ENCODE measurements around the gene UBXN4.

GRCh38 chr2:135745545-135745944 is 3.9 kb downstream of the UBXN4 start:
- TF ChIP-seq CTCF (IDR thresholded peaks at IDR 0.05) (no peak), REST (IDR thresholded peaks at IDR 0.05; ENCODE audit: low read depth, low read length) (no peak), RFX5 (IDR thresholded peaks at IDR 0.05; ENCODE audit: low read length) (no peak), EZH2phosphoT487 (IDR thresholded peaks at IDR 0.05; ENCODE audit: borderline replicate concordance, low read depth) (no peak), FOSL2 (IDR thresholded peaks at IDR 0.05; ENCODE audit: borderline replicate concordance, low read depth) (peak; percentile 71), POLR2AphosphoS5 (IDR thresholded peaks at IDR 0.05; ENCODE audit: low read depth, low read length) (no peak), SMC3 (IDR thresholded peaks at IDR 0.05; ENCODE audit: low read depth, low read length) (no peak), EP300 (IDR thresholded peaks at IDR 0.05; ENCODE audit: borderline replicate concordance in 1 of 2, low read depth in 1 of 2, low read length in 1 of 2) (no peak), TEAD4 (IDR thresholded peaks at IDR 0.05; ENCODE audit: borderline replicate concordance, insufficient read depth) (0 out of 2 replicates have a peak, but pooled peaks have one; percentile 38), MAX (IDR thresholded peaks at IDR 0.05; ENCODE audit: low read depth) (no peak), TCF12 (IDR thresholded peaks at IDR 0.05) (0 out of 2 replicates have a peak, but pooled peaks have one; percentile 4), GABPA (IDR thresholded peaks at IDR 0.05; ENCODE audit: low read depth) (no peak)
